ENCODE data around the gene ASB11.
"Not testable (repeated sequence)": the region's sequence is repeated elsewhere in the genome, so short reads cannot be mapped to it uniquely, and the experiment has no call there.

Gene ASB11

GRCh38 chrX:15311119-15311518, 4.3 kb downstream of the ASB11 start:
- H3K4me3 ChIP-seq (ENCODE audit: low read length), result no peak overlapping the region
- TF ChIP-seq CTCF (conservative IDR thresholded peaks at IDR 0.05; ENCODE audit: low read length), result no peak
- DNase-seq (ENCODE audit: low read depth), result no peak

GRCh38 chrX:15310117-15310516, 5.3 kb downstream of the ASB11 start:
- no peak for TF ChIP-seq CTCF (conservative IDR thresholded peaks at IDR 0.05; ENCODE audit: low read length)
- H3K4me3 ChIP-seq (ENCODE audit: low read length), result no peak overlapping the region
- peak; percentile 8 for DNase-seq (ENCODE audit: low read depth)

GRCh38 chrX:15305899-15306298, 9.5 kb downstream of the ASB11 start:
- H3K4me3 ChIP-seq (ENCODE audit: low read length); DNase-seq (ENCODE audit: low read depth): not testable (repeated sequence)

- peak; percentile 40 for DNase-seq (ENCODE audit: low read depth)
- no peak overlapping the region for H3K4me3 ChIP-seq (ENCODE audit: low read length)
- TF ChIP-seq CTCF (conservative IDR thresholded peaks at IDR 0.05; ENCODE audit: low read length), result no peak
Observed at GRCh38 chrX:15301924-15302323, 13.5 kb downstream of the ASB11 start.

- peak; percentile 17 for DNase-seq (ENCODE audit: low read depth)
- peak; percentile 55 for TF ChIP-seq CTCF (conservative IDR thresholded peaks at IDR 0.05; ENCODE audit: low read length)
- no peak overlapping the region for H3K4me3 ChIP-seq (ENCODE audit: low read length)
Observed at GRCh38 chrX:15299941-15300851, 15.2 kb downstream of the ASB11 start.

GRCh38 chrX:15298780-15299179, 16.7 kb downstream of the ASB11 start:
- TF ChIP-seq CTCF (conservative IDR thresholded peaks at IDR 0.05; ENCODE audit: low read length), result no peak
- H3K4me3 ChIP-seq (ENCODE audit: low read length), result no peak overlapping the region
- no peak for DNase-seq (ENCODE audit: low read depth)

- no peak for DNase-seq (ENCODE audit: low read depth)
- no peak for TF ChIP-seq CTCF (conservative IDR thresholded peaks at IDR 0.05; ENCODE audit: low read length)
- H3K4me3 ChIP-seq (ENCODE audit: low read length), result no peak overlapping the region
Observed at GRCh38 chrX:15298201-15298600, 17.2 kb downstream of the ASB11 start.
